HEK293T (cell line): Measurements from ENCODE around the gene CAPS.

Experiments used
- CTCF ChIA-PET: fragments of 350-600 bp; formaldehyde crosslinking; extraction: SDS; loops from one replicate; lab custom pipeline; 2021; ENCODE audit warnings: antibody characterized with exemption, inconsistent platforms; lab: Yijun Ruan, JAX
- POLR2A ChIA-PET: fragments of 350-600 bp; formaldehyde crosslinking; extraction: SDS; loops from one replicate; lab custom pipeline; 2020; ENCODE audit warnings: antibody characterized with exemption, inconsistent platforms; lab: Yijun Ruan, JAX
- DNase-seq: peaks from one replicate; pipeline ENCODE4 v3.0.0; 2012; ENCODE audit warnings: mixed read lengths; ENCODE audit errors: extremely low spot score
- ARNT ChIP-seq: fragments of 450-650 bp; IDR thresholded peaks from 2 replicates; pipeline ENCODE4 v1.6.1; 2017; ENCODE audit warnings: mild to moderate bottlenecking
- BHLHE40 ChIP-seq: fragments of 450-650 bp; IDR thresholded peaks from 2 replicates; pipeline ENCODE4 v1.6.1; 2016; ENCODE audit warnings: mild to moderate bottlenecking, moderate library complexity, borderline replicate concordance
- CTBP1 ChIP-seq: fragments of 450-650 bp; IDR thresholded peaks from 2 replicates; pipeline ENCODE4 v1.6.1; 2016; ENCODE audit warnings: borderline replicate concordance
- ELF4 ChIP-seq: fragments of 450-650 bp; IDR thresholded peaks from 2 replicates; pipeline ENCODE4 v1.6.1; 2017; ENCODE audit warnings: antibody characterized with exemption
- FOXA1 ChIP-seq: fragments of 450-650 bp; IDR thresholded peaks from 2 replicates; pipeline ENCODE4 v1.6.1; 2016; ENCODE audit warnings: mild to moderate bottlenecking
- FOXK2 ChIP-seq: fragments of 450-650 bp; IDR thresholded peaks from 2 replicates; pipeline ENCODE4 v1.6.1; 2016; ENCODE audit warnings: mild to moderate bottlenecking
- FOXM1 ChIP-seq: fragments of 450-650 bp; IDR thresholded peaks from 2 replicates; pipeline ENCODE4 v1.6.1; 2017; ENCODE audit warnings: mild to moderate bottlenecking, borderline replicate concordance
- HDGF ChIP-seq: fragments of 450-650 bp; IDR thresholded peaks from 2 replicates; pipeline ENCODE4 v1.6.1; 2017; ENCODE audit warnings: antibody characterized with exemption, borderline replicate concordance
- L3MBTL2 ChIP-seq: fragments of 450-650 bp; conservative IDR thresholded peaks from 2 replicates; pipeline ENCODE4 v1.6.1; 2016; ENCODE audit warnings: mild to moderate bottlenecking
- LEF1 ChIP-seq: fragments of 450-650 bp; IDR thresholded peaks from 2 replicates; pipeline ENCODE4 v1.6.1; 2017; ENCODE audit warnings: mild to moderate bottlenecking, borderline replicate concordance
- NFRKB ChIP-seq: fragments of 450-650 bp; IDR thresholded peaks from 2 replicates; pipeline ENCODE4 v1.6.1; 2016; ENCODE audit warnings: mild to moderate bottlenecking, moderate library complexity
- SP1 ChIP-seq: fragments of 450-650 bp; IDR thresholded peaks from 2 replicates; pipeline ENCODE4 v1.6.1; 2017
- SUZ12 ChIP-seq: fragments of 450-650 bp; IDR thresholded peaks from 2 replicates; pipeline ENCODE4 v1.6.1; 2016; ENCODE audit warnings: mild to moderate bottlenecking
- TARDBP ChIP-seq: fragments of 450-650 bp; IDR thresholded peaks from 2 replicates; pipeline ENCODE4 v1.6.1; 2016
- ZNF384 ChIP-seq: fragments of 450-650 bp; IDR thresholded peaks from 2 replicates; pipeline ENCODE4 v1.6.1; 2016
- TF ChIP-seq, protein P1 (sequence below): fragments of 450-650 bp; IDR thresholded peaks from 2 replicates; pipeline ENCODE4 v1.6.1; 2016

The CAPS gene

DNA sequence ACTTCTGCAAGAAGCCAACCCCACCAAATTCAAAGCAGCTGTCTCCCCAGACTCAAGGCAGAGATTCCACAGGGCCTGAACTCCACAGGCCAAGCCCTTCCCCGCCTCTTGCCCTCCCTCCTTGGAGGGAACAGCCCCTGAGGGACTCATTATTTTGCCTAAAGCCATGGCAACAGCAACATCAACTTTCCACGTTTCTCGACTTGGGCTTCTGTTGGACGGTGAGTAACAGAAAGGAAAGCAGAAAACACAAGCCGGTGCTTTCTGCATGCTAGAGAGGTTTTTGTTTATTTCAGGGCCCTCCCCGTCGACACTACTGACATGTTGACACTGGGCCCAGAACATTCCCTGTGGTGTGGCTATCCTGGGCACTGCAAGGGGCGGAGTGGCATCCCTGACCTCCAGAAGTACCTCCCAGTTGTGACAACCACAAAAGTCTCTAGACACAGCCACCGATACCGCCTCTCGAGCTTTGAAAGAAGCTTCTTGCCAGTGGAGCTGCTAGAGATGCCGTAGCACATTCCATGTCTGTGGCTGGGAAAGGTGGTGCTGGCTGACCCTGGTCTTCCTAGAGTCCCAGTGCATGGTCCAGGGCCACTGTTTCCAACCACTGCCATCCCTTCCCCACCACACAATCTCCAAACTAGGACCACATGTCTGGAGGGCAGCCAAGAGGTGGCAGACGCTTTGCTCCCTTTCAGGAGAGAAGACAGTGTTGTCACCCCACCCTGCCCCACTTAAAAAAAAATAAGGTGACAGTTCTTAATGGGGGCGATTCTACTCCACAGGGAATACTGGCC is 12.8 kb downstream of the CAPS start:
- no peak for DNase-seq
- CTCF ChIA-PET, result no interaction called here
- POLR2A ChIA-PET, result no interaction called here
- TF ChIP-seq SUZ12, result no peak
- no peak for TF ChIP-seq ARNT
- no peak for TF ChIP-seq CTBP1
- no peak for TF ChIP-seq TARDBP
- no peak for TF ChIP-seq FOXA1
- TF ChIP-seq L3MBTL2, result no peak
- TF ChIP-seq FOXK2, result no peak

DNA sequence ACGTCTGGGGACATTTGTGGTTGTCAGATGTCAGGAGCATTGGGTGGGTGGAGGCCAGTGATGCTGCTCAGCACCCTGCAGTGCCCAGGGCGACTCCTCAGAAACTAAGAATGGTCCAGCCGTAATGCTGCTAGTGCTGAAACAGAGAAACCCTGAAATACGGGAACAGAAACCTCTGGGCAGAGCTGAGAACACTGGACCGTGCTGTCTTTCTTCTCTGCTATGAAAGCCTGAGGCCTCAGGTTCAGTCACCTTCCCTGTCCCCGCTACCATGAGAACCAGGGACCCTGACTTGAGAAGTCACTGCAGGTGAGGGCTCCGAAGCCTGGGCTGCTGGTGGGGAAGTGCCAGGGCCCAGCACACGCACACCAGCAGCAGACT is 13.4 kb downstream of the CAPS start:
- DNase-seq, result no peak
- ChIA-PET POLR2A (no interaction called here), CTCF (no interaction called here)
- TF ChIP-seq TARDBP (no peak), SUZ12 (no peak), HDGF (no peak), CTBP1 (no peak), FOXM1 (no peak), BHLHE40 (no peak), ELF4 (no peak), ZNF384 (no peak), FOXK2 (no peak), ARNT (no peak), LEF1 (no peak), L3MBTL2 (no peak)

GRCh38 chr19:5929179-5929578 is 15.1 kb downstream of the CAPS start:
- TF ChIP-seq HDGF (no peak), TARDBP (no peak), LEF1 (no peak), L3MBTL2 (no peak), NFRKB (no peak), SP1 (no peak), FOXM1 (no peak), BHLHE40 (no peak), SUZ12 (no peak), FOXA1 (no peak), ELF4 (no peak), ZNF384 (no peak)
- POLR2A ChIA-PET, result no interaction called here
- CTCF ChIA-PET, result no interaction called here

DNA sequence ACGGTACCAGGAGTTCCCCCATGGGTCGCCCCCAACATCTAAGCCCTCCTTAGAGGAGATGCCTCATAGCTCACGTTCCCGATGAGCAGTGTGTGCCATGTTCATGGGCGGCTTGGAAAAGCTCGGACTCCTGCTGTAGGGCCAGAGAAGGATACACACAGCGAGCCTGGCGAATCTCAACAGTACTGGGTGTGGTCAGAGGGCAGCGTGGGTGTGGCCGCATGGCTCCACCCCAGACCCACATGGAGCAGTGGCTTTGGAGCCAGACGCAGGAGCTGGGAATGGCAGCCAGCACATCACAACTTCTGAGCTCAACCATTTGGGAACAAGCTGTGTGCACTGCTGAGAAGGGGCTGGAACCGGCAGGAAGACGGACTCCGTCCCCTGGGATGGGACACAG is 15.6 kb downstream of the CAPS start:
- no peak for DNase-seq
- ChIA-PET POLR2A (no interaction called here), CTCF (no interaction called here)
- no peak for TF ChIP-seq ELF4
- no peak for TF ChIP-seq ZNF384
- TF ChIP-seq FOXA1, result no peak
- TF ChIP-seq SP1, result no peak
- no peak for TF ChIP-seq CTBP1
- no peak for TF ChIP-seq BHLHE40
- no peak for TF ChIP-seq NFRKB
- no peak for TF ChIP-seq LEF1
- TF ChIP-seq TARDBP, result no peak
- no peak for TF ChIP-seq HDGF
- no peak for TF ChIP-seq L3MBTL2
- no peak for TF ChIP-seq FOXM1
- TF ChIP-seq, protein P1, sequence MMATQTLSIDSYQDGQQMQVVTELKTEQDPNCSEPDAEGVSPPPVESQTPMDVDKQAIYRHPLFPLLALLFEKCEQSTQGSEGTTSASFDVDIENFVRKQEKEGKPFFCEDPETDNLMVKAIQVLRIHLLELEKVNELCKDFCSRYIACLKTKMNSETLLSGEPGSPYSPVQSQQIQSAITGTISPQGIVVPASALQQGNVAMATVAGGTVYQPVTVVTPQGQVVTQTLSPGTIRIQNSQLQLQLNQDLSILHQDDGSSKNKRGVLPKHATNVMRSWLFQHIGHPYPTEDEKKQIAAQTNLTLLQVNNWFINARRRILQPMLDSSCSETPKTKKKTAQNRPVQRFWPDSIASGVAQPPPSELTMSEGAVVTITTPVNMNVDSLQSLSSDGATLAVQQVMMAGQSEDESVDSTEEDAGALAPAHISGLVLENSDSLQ, result no peak
- TF ChIP-seq FOXK2, result no peak
- no peak for TF ChIP-seq ARNT
- no peak for TF ChIP-seq SUZ12

More at GRCh38 chr19:5929179-5929578, 15.1 kb downstream of the CAPS start:
- no peak for DNase-seq

DNA sequence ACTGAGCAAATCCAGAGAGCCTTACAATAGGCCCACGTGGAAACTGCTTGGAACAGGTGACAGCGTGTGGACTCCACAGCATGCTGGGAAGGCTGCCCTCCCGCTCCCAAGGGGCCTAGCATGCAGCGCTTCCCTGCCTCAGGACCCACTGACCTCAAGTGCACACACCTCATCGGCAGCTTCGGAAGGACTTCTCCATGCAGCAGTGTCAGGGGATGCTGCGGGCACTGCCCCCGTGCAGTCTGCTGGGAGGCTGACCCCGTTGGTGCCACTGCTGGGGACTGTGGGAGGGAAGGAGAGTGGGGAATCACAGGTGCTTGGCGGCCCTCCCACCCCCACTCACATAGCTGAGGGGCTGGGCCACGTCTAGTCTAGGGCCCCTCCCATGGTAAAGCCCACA is 17.2 kb downstream of the CAPS start:
- no peak for TF ChIP-seq HDGF
- TF ChIP-seq SUZ12, result no peak
- POLR2A ChIA-PET, result no interaction called here
- CTCF ChIA-PET, result no interaction called here
- DNase-seq, result no peak

GRCh38 chr19:5932146-5932545 is 18.1 kb downstream of the CAPS start:
- DNase-seq, result no peak
- POLR2A ChIA-PET, result no interaction called here
- TF ChIP-seq L3MBTL2 (no peak), FOXK2 (no peak), SUZ12 (no peak), SP1 (no peak), ZNF384 (no peak)
- CTCF ChIA-PET, result no interaction called here

GRCh38 chr19:5932609-5933262 is 18.7 kb downstream of the CAPS start:
- CTCF ChIA-PET, result no interaction called here
- no peak for TF ChIP-seq BHLHE40
- no peak for TF ChIP-seq NFRKB
- TF ChIP-seq, protein P1, result no peak
- no peak for TF ChIP-seq SUZ12
- no peak for TF ChIP-seq ZNF384
- TF ChIP-seq FOXK2, result no peak
- no peak for TF ChIP-seq SP1
- TF ChIP-seq FOXA1, result no peak
- no peak for TF ChIP-seq HDGF
- no peak for TF ChIP-seq FOXM1
- TF ChIP-seq ARNT, result no peak
- no peak for TF ChIP-seq LEF1
- TF ChIP-seq L3MBTL2, result no peak
- DNase-seq, result no peak
- POLR2A ChIA-PET, result no interaction called here
